ENCODE results near the gene SNRK. TPM values are rescaled to one million over a fixed set of nuclear protein-coding genes. Genes with fewer than 3 reads are reported as not detected.
A peak's percentile ranks its signal among the peaks of the same experiment; 100 is the strongest.

SNRK gene
- total RNA-seq, 5 donors from 2014 or later (not counting 1 experiment from before 2014, with no cell fraction given) = 88.1 to 165 (median 107) TPM

GRCh38 chr3:43279532-43279931 lies 6.8 kb upstream of the SNRK start:
- H3K27me3 ChIP-seq (replicated peaks in 1 of 2; ENCODE audit: control insufficient read depth in 2 of 2, extremely low read depth in 1 of 2, insufficient read depth in 2 of 2, low read length in 1 of 2) = no peaks in the 10 kb centered on the region
- H3K27ac ChIP-seq (ENCODE audit: low read length) = no peak overlapping the region
- Mint-ChIP-seq H3K9me3 (no peaks in the 10 kb centered on the region), H3K27me3 (peaks cover 0 to 2% of the 10 kb centered on the region in 2 donors), H3K36me3 (no peaks in the 10 kb centered on the region), H3K27ac (no peak overlapping the region), H3K4me3 (no peak overlapping the region), H3K4me1 (peaks cover 5 to 22% (median 6%) of the 10 kb centered on the region in 3 donors)
- ChIA-PET CTCF (interaction anchor here in 1 of 2 donors (1.4 kb wide), 1 partner anchor 117 kb away, joined by 3 read pairs; no protein-coding TSS in a partner anchor), POLR2A (interaction anchor here in 1 of 2 donors (0.6 kb wide), 1 partner anchor 22 kb away, joined by 3 read pairs; no protein-coding TSS in a partner anchor)
- no peaks in the 10 kb centered on the region for H3K4me1 ChIP-seq (ENCODE audit: control insufficient read depth in 1 of 2, extremely low read depth in 1 of 2, insufficient read depth in 2 of 2, low read length in 2 of 2)
- DNase-seq (no peak), ATAC-seq (replicated peaks in 1 of 4) (no peak)
- WGBS (ENCODE audit: insufficient coverage) = 67% methylated on average over 1 of the region's 5 CpGs
- H3K36me3 ChIP-seq (ENCODE audit: control insufficient read depth in 2 of 2, extremely low read depth in 1 of 2, insufficient read depth in 1 of 2, low read length in 1 of 2) = no peaks in the 10 kb centered on the region
- no peak overlapping the region for H3K4me3 ChIP-seq (ENCODE audit: control insufficient read depth in 1 of 2, extremely low read depth in 1 of 2, low read length in 1 of 2)
- no peaks in the 10 kb centered on the region for H3K9me3 ChIP-seq

- no peaks in the 10 kb centered on the region for H3K36me3 Mint-ChIP-seq
- Histone ChIP-seq H3K4me3 (ENCODE audit: control insufficient read depth in 1 of 2, extremely low read depth in 1 of 2, low read length in 1 of 2) (no peak overlapping the region), H3K27ac (ENCODE audit: low read length) (no peak overlapping the region), H3K9me3 (no peaks in the 10 kb centered on the region), H3K4me1 (ENCODE audit: control insufficient read depth in 1 of 2, extremely low read depth in 1 of 2, insufficient read depth in 2 of 2, low read length in 2 of 2) (peaks cover 3 to 6% of the 10 kb centered on the region in 2 experiments), H3K27me3 (replicated peaks in 1 of 2; ENCODE audit: control insufficient read depth in 2 of 2, extremely low read depth in 1 of 2, insufficient read depth in 2 of 2, low read length in 1 of 2) (no peaks in the 10 kb centered on the region), H3K36me3 (ENCODE audit: control insufficient read depth in 2 of 2, extremely low read depth in 1 of 2, insufficient read depth in 1 of 2, low read length in 1 of 2) (no peaks in the 10 kb centered on the region)
- H3K4me3 Mint-ChIP-seq = no peak overlapping the region
- no peak overlapping the region for H3K27ac Mint-ChIP-seq
- POLR2A ChIA-PET = no interaction called here
- H3K27me3 Mint-ChIP-seq = peaks cover 0 to 2% of the 10 kb centered on the region in 2 donors
- peaks cover 7 to 22% (median 8%) of the 10 kb centered on the region in 3 donors for H3K4me1 Mint-ChIP-seq
- ATAC-seq (replicated peaks in 1 of 4) (no peak), DNase-seq (no peak)
- H3K9me3 Mint-ChIP-seq = no peaks in the 10 kb centered on the region
- WGBS (ENCODE audit: insufficient coverage) = no CpG with 5 or more reads among the region's 2 CpGs
- CTCF ChIA-PET = interaction anchor here in 1 of 2 donors (0.7 kb wide), 1 partner anchor 131 kb away, joined by 3 read pairs; no protein-coding TSS in a partner anchor
Observed at GRCh38 chr3:43281020-43281419, 5.3 kb upstream of the SNRK start.

DNA sequence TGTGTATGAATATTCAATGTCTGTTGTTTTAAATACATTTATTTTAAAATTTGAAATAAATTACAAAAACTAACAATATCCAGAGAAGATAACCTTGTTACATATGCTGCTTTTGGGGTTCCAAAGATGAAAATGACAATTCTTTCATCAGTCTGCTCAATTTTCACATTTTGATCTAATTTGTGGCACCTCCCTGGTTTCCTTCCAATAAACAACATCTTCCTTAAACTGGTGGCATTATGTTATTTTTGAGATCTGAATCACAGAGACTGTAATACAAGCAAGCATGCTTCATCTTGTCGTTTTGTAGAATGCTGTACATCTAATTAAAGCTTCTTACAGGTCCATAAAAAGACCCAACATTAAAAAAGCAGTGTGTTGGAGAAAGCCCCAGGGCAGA lies 2.2 kb upstream of the SNRK start:
- ATAC-seq (replicated peaks in 1 of 4) = no peak
- no peaks in the 10 kb centered on the region for H3K9me3 Mint-ChIP-seq
- no CpG with 5 or more reads among the region's 1 CpG for WGBS (ENCODE audit: insufficient coverage)
- Histone ChIP-seq H3K36me3 (ENCODE audit: control insufficient read depth in 2 of 2, extremely low read depth in 1 of 2, insufficient read depth in 1 of 2, low read length in 1 of 2) (no peaks in the 10 kb centered on the region), H3K4me1 (ENCODE audit: control insufficient read depth in 1 of 2, extremely low read depth in 1 of 2, insufficient read depth in 2 of 2, low read length in 2 of 2) (peaks cover 9 to 11% of the 10 kb centered on the region in 2 experiments), H3K27ac (ENCODE audit: low read length) (no peak overlapping the region), H3K9me3 (no peaks in the 10 kb centered on the region), H3K27me3 (replicated peaks in 1 of 2; ENCODE audit: control insufficient read depth in 2 of 2, extremely low read depth in 1 of 2, insufficient read depth in 2 of 2, low read length in 1 of 2) (no peaks in the 10 kb centered on the region), H3K4me3 (ENCODE audit: control insufficient read depth in 1 of 2, extremely low read depth in 1 of 2, low read length in 1 of 2) (no peak overlapping the region)
- DNase-seq = no peak
- peaks cover 10 to 17% (median 12%) of the 10 kb centered on the region in 3 donors for H3K4me1 Mint-ChIP-seq
- peaks cover 3% of the 10 kb centered on the region for H3K36me3 Mint-ChIP-seq
- ChIA-PET POLR2A (no interaction called here), CTCF (interaction anchor here in 1 of 2 donors (1.2 to 1.4 kb wide), 2 partner anchors 12 to 122 kb away, joined by 4 to 5 read pairs; no protein-coding TSS in a partner anchor)
- no peak overlapping the region for H3K4me3 Mint-ChIP-seq
- H3K27me3 Mint-ChIP-seq = peaks cover 0 to 2% of the 10 kb centered on the region in 2 donors
- H3K27ac Mint-ChIP-seq = no peak overlapping the region

- POLR2A ChIA-PET = interaction anchor here (0.6 to 2.9 kb wide), 4 partner anchors 11 to 940 kb away, joined by 3 to 25 read pairs (median 4); no protein-coding TSS in a partner anchor
- H3K4me3 Mint-ChIP-seq = peak overlapping the region; percentile 91 to 96 (median 95)
- Histone ChIP-seq H3K9me3 (no peaks in the 10 kb centered on the region), H3K27me3 (replicated peaks in 1 of 2; ENCODE audit: control insufficient read depth in 2 of 2, extremely low read depth in 1 of 2, insufficient read depth in 2 of 2, low read length in 1 of 2) (no peaks in the 10 kb centered on the region), H3K4me3 (ENCODE audit: control insufficient read depth in 1 of 2, extremely low read depth in 1 of 2, low read length in 1 of 2) (no peak overlapping the region), H3K4me1 (ENCODE audit: control insufficient read depth in 1 of 2, extremely low read depth in 1 of 2, insufficient read depth in 2 of 2, low read length in 2 of 2) (peaks cover 23 to 24% of the 10 kb centered on the region in 2 experiments), H3K27ac (ENCODE audit: low read length) (peak overlapping the region; percentile 71), H3K36me3 (ENCODE audit: control insufficient read depth in 2 of 2, extremely low read depth in 1 of 2, insufficient read depth in 1 of 2, low read length in 1 of 2) (peaks cover 0 to 7% of the 10 kb centered on the region in 2 donors)
- ATAC-seq (replicated peaks in 1 of 4) (no peak), DNase-seq (no peak)
- peaks cover 25 to 27% (median 25%) of the 10 kb centered on the region in 3 donors for H3K4me1 Mint-ChIP-seq
- H3K9me3 Mint-ChIP-seq = no peaks in the 10 kb centered on the region
- H3K36me3 Mint-ChIP-seq = peaks cover 9% of the 10 kb centered on the region
- 81% methylated on average over 8 of the region's 11 CpGs for WGBS (ENCODE audit: insufficient coverage)
- peak overlapping the region; percentile 97 to 99 for H3K27ac Mint-ChIP-seq
- CTCF ChIA-PET = interaction anchor here (0.5 to 1.4 kb wide), 10 partner anchors 11 to 217 kb away, joined by 3 to 11 read pairs (median 4); no protein-coding TSS in a partner anchor
- H3K27me3 Mint-ChIP-seq = peaks cover 0 to 2% of the 10 kb centered on the region in 2 donors
Observed at GRCh38 chr3:43285644-43286043, 696 bp upstream of the SNRK start.

GRCh38 chr3:43286841-43287499 lies 630 bp downstream of the SNRK start:
- ATAC-seq (replicated peaks in 1 of 4) = peak; percentile 30 to 45 (median 34)
- Mint-ChIP-seq H3K27me3 (no peaks in the 10 kb centered on the region), H3K4me1 (peaks cover 38 to 40% (median 39%) of the 10 kb centered on the region in 3 donors), H3K9me3 (no peaks in the 10 kb centered on the region), H3K4me3 (peak overlapping the region; percentile 91 to 98 (median 96)), H3K36me3 (peaks cover 9% of the 10 kb centered on the region), H3K27ac (peak overlapping the region; percentile 98)
- peak overlapping the region; percentile 73 for H3K27ac ChIP-seq (ENCODE audit: low read length)
- 0% methylated on average over 49 of the region's 54 CpGs for WGBS (ENCODE audit: insufficient coverage)
- ChIA-PET CTCF (interaction anchor here in 1 of 2 donors (1.0 to 1.4 kb wide), 3 partner anchors 13 to 124 kb away, joined by 3 to 5 read pairs (median 5); no protein-coding TSS in a partner anchor), POLR2A (interaction anchor here (0.6 to 2.9 kb wide), 4 partner anchors 9 to 59 kb away, joined by 3 to 25 read pairs (median 4); no protein-coding TSS in a partner anchor)
- no peaks in the 10 kb centered on the region for H3K9me3 ChIP-seq
- peak in 18 of 35 experiments; percentile 1 to 38 (median 14) for DNase-seq
- peak overlapping the region; percentile 71 to 98 for H3K4me3 ChIP-seq (ENCODE audit: control insufficient read depth in 1 of 2, extremely low read depth in 1 of 2, low read length in 1 of 2)
- peaks cover 32 to 37% of the 10 kb centered on the region in 2 experiments for H3K4me1 ChIP-seq (ENCODE audit: control insufficient read depth in 1 of 2, extremely low read depth in 1 of 2, insufficient read depth in 2 of 2, low read length in 2 of 2)
- H3K27me3 ChIP-seq (replicated peaks in 1 of 2; ENCODE audit: control insufficient read depth in 2 of 2, extremely low read depth in 1 of 2, insufficient read depth in 2 of 2, low read length in 1 of 2) = no peaks in the 10 kb centered on the region
- peaks cover 0 to 7% of the 10 kb centered on the region in 2 donors for H3K36me3 ChIP-seq (ENCODE audit: control insufficient read depth in 2 of 2, extremely low read depth in 1 of 2, insufficient read depth in 1 of 2, low read length in 1 of 2)

GRCh38 chr3:43287500-43287873 lies 1.1 kb downstream of the SNRK start:
- CTCF ChIA-PET = no interaction called here
- ATAC-seq (replicated peaks in 1 of 4) (no peak), DNase-seq (no peak)
- peak overlapping the region; percentile 91 to 98 (median 96) for H3K4me3 Mint-ChIP-seq
- Histone ChIP-seq H3K27ac (ENCODE audit: low read length) (peak overlapping the region; percentile 73), H3K9me3 (no peaks in the 10 kb centered on the region), H3K36me3 (ENCODE audit: control insufficient read depth in 2 of 2, extremely low read depth in 1 of 2, insufficient read depth in 1 of 2, low read length in 1 of 2) (peaks cover 0 to 7% of the 10 kb centered on the region in 2 donors), H3K4me1 (ENCODE audit: control insufficient read depth in 1 of 2, extremely low read depth in 1 of 2, insufficient read depth in 2 of 2, low read length in 2 of 2) (peaks cover 33 to 42% of the 10 kb centered on the region in 2 experiments), H3K4me3 (ENCODE audit: control insufficient read depth in 1 of 2, extremely low read depth in 1 of 2, low read length in 1 of 2) (peak overlapping the region; percentile 71 to 98), H3K27me3 (replicated peaks in 1 of 2; ENCODE audit: control insufficient read depth in 2 of 2, extremely low read depth in 1 of 2, insufficient read depth in 2 of 2, low read length in 1 of 2) (no peaks in the 10 kb centered on the region)
- H3K9me3 Mint-ChIP-seq = no peaks in the 10 kb centered on the region
- H3K4me1 Mint-ChIP-seq = peaks cover 43 to 45% (median 44%) of the 10 kb centered on the region in 3 donors
- WGBS (ENCODE audit: insufficient coverage) = no CpG with 5 or more reads among the region's 3 CpGs
- peaks cover 9% of the 10 kb centered on the region for H3K36me3 Mint-ChIP-seq
- H3K27ac Mint-ChIP-seq = peak overlapping the region; percentile 98
- POLR2A ChIA-PET = interaction anchor here (0.6 to 2.9 kb wide), 4 partner anchors 9 to 59 kb away, joined by 3 to 25 read pairs (median 4); no protein-coding TSS in a partner anchor
- H3K27me3 Mint-ChIP-seq = no peaks in the 10 kb centered on the region
